Mesendoderm (in vitro differentiated cells): ENCODE results near the gene CMIP.

Experiments
- DNase-seq: peaks from one replicate; pipeline ENCODE4 v3.0.0; 2013
- H2AK5ac ChIP-seq: 2 replicates; pipeline ENCODE4 v1.6.1; 2013; ENCODE audit warnings: low read length, inconsistent platforms
- H2BK120ac ChIP-seq: 2 replicates; pipeline ENCODE4 v1.6.1; 2013; ENCODE audit warnings: low read depth, mild to moderate bottlenecking, low read length, moderate library complexity, mixed read lengths
- H2BK15ac ChIP-seq: replicated peaks from 2 replicates; pipeline ENCODE4 v1.6.1; 2013; ENCODE audit warnings: low read depth, mild to moderate bottlenecking, moderate library complexity
- H2BK5ac ChIP-seq: 2 replicates; pipeline ENCODE4 v1.6.1; 2013; ENCODE audit warnings: low read length, inconsistent platforms
- H3K18ac ChIP-seq: 2 replicates; pipeline ENCODE4 v1.6.1; 2013; ENCODE audit warnings: mild to moderate bottlenecking, low read length, mixed read lengths
- H3K23ac ChIP-seq: one replicate; pipeline ENCODE4 v1.6.1; 2013; ENCODE audit warnings: low read length
- H3K27ac ChIP-seq: 2 replicates; pipeline ENCODE4 v1.5.1; 2013; ENCODE audit warnings: low read depth, mild to moderate bottlenecking, inconsistent platforms, low read length, moderate library complexity
- H3K27me3 ChIP-seq: 2 replicates; pipeline ENCODE4 v1.6.1; 2013; ENCODE audit warnings: low read length, control low read depth, mild to moderate bottlenecking, inconsistent platforms; ENCODE audit not compliant: insufficient read depth, poor library complexity
- H3K36me3 ChIP-seq: 2 replicates; pipeline ENCODE4 v1.6.1; 2013; ENCODE audit warnings: low read length, inconsistent platforms; ENCODE audit not compliant: control insufficient read depth, insufficient read depth
- H3K4ac ChIP-seq: one replicate; pipeline ENCODE4 v1.6.1; 2013; ENCODE audit warnings: low read depth, mild to moderate bottlenecking, low read length, moderate library complexity
- H3K4me1 ChIP-seq: 2 replicates; pipeline ENCODE4 v1.6.1; 2013; ENCODE audit warnings: low read depth, low read length, inconsistent platforms; ENCODE audit not compliant: control insufficient read depth
- H3K4me2 ChIP-seq: 2 replicates; pipeline ENCODE4 v1.6.1; 2013; ENCODE audit warnings: low read length
- H3K4me3 ChIP-seq: 2 replicates; pipeline ENCODE4 v1.5.1; 2013; ENCODE audit warnings: mild to moderate bottlenecking, low read length
- H3K56ac ChIP-seq: one replicate; pipeline ENCODE4 v1.6.1; 2013; ENCODE audit warnings: low read length
- H3K79me1 ChIP-seq: 2 replicates; pipeline ENCODE4 v1.6.1; 2013; ENCODE audit warnings: low read length, inconsistent platforms
- H3K79me2 ChIP-seq: 2 replicates; pipeline ENCODE4 v1.6.1; 2013; ENCODE audit warnings: mild to moderate bottlenecking, low read length; ENCODE audit not compliant: control insufficient read depth, insufficient read depth
- H3K9ac ChIP-seq: 2 replicates; pipeline ENCODE4 v1.6.1; 2013; ENCODE audit warnings: low read length, inconsistent platforms
- H4K5ac ChIP-seq: one replicate; pipeline ENCODE4 v1.6.1; 2013; ENCODE audit warnings: low read length
- H4K8ac ChIP-seq: one replicate; pipeline ENCODE4 v1.6.1; 2013; ENCODE audit warnings: low read depth, mild to moderate bottlenecking, control low read depth, low read length, moderate library complexity
- WGBS: extraction: QIAGEN DNeasy Blood & Tissue Kit; methylation state at CpG from one replicate; pipeline ENCODE4 v1.1.7; 2013; ENCODE audit warnings: low lambda C conversion rate, missing lambda C conversion rate; ENCODE audit not compliant: insufficient coverage; ENCODE audit errors: extremely low coverage; 5-methylcytosine and 5-hydroxymethylcytosine counted together

The CMIP gene

DNA sequence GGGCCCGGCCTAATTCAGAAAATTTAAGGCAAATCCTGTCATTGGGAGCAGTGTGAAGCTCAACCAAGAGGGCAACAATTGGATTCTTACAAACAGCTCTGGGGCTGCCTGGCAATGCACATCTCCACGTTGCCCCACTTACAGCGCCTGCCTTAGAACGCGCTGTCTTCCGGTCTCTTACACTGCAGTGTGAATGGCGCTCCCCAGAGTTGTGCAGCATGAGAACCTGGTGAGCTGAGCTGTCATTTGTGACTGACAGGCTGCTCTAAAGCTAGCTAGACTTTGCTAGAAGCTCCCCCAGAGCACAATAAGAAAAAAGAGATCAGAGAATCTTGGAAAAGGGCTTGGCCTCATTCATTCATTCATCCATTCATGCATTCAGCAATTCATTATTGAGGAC is 270.0 kb downstream of the CMIP start:
- Histone ChIP-seq H4K8ac (no peak overlapping the region), H3K27me3 (no peaks in the 10 kb centered on the region), H3K4ac (no peak overlapping the region), H4K5ac (no peak overlapping the region), H2BK5ac (no peak overlapping the region), H2BK120ac (no peak overlapping the region), H3K79me1 (no peaks in the 10 kb centered on the region), H3K18ac (no peak overlapping the region), H3K23ac (no peak overlapping the region), H3K4me3 (no peak overlapping the region), H3K27ac (no peak overlapping the region), H3K79me2 (no peaks in the 10 kb centered on the region), H3K4me2 (no peak overlapping the region), H3K56ac (no peak overlapping the region), H2AK5ac (no peak overlapping the region), H3K9ac (no peak overlapping the region), H3K4me1 (peaks cover 8% of the 10 kb centered on the region), H2BK15ac (no peak overlapping the region), H3K36me3 (no peaks in the 10 kb centered on the region)
- no peak for DNase-seq
- WGBS = no CpG with 5 or more reads among the region's 7 CpGs

DNA sequence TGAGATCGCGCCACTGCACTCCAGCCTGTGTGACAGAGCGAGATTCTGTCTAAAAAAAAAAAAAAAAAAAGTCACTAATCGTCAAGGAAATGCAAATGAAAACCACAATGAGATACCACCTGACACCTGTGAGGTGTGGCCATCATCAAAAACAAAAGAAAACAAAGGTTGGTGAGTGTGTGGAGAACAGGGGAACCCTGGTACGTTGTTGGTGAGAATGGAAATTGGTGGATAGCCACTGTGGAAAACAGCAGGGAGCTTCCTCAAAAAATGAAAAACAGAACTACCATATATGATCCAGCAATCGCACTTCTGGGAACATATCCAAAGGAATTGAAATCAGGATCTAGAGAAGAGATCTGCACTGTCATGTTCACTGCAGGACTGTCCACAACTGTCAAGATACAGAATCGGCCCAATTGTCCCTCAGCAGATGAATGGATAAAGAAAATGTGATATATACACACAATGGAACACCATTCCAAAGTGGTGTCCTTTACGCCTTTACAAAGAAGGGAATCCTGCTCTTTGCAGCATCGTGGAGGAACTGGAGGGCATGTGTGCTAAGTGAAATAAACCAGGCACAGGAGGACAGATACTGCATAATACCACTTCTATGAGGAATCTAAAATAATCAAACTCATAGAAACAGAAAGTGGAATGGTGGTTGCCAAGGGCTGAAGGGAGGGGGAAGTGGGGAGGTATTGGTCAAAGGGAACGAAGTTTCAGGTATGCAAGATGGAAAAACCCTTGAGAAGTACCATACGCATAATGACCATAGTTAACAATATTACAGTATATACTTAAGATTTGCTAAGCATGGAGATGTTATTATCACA is 271.0 kb downstream of the CMIP start:
- no peak overlapping the region for H3K23ac ChIP-seq
- H2BK5ac ChIP-seq = no peak overlapping the region
- H3K56ac ChIP-seq = no peak overlapping the region
- no peaks in the 10 kb centered on the region for H3K36me3 ChIP-seq
- H3K79me1 ChIP-seq = no peaks in the 10 kb centered on the region
- no peak overlapping the region for H4K5ac ChIP-seq
- H3K27me3 ChIP-seq = no peaks in the 10 kb centered on the region
- H3K27ac ChIP-seq = no peak overlapping the region
- peaks cover 8% of the 10 kb centered on the region for H3K4me1 ChIP-seq
- H2BK15ac ChIP-seq = no peak overlapping the region
- no CpG with 5 or more reads among the region's 11 CpGs for WGBS
- H2BK120ac ChIP-seq = no peak overlapping the region
- H2AK5ac ChIP-seq = no peak overlapping the region
- no peak overlapping the region for H3K9ac ChIP-seq
- H3K4ac ChIP-seq = no peak overlapping the region
- no peak overlapping the region for H3K4me2 ChIP-seq
- DNase-seq = no peak
- H3K18ac ChIP-seq = no peak overlapping the region
- H3K4me3 ChIP-seq = no peak overlapping the region
- no peaks in the 10 kb centered on the region for H3K79me2 ChIP-seq
- H4K8ac ChIP-seq = no peak overlapping the region

GRCh38 chr16:81716478-81717225 is 272.0 kb downstream of the CMIP start:
- Histone ChIP-seq H4K8ac (no peak overlapping the region), H3K36me3 (no peaks in the 10 kb centered on the region), H3K4ac (no peak overlapping the region), H2BK15ac (no peak overlapping the region), H3K79me2 (no peaks in the 10 kb centered on the region), H3K18ac (no peak overlapping the region), H3K79me1 (no peaks in the 10 kb centered on the region), H3K4me3 (no peak overlapping the region), H3K56ac (no peak overlapping the region), H3K9ac (no peak overlapping the region), H4K5ac (no peak overlapping the region), H3K27ac (no peak overlapping the region), H2BK120ac (no peak overlapping the region), H3K23ac (no peak overlapping the region), H3K4me1 (peaks cover 7% of the 10 kb centered on the region), H2AK5ac (no peak overlapping the region), H3K4me2 (no peak overlapping the region), H2BK5ac (no peak overlapping the region), H3K27me3 (no peaks in the 10 kb centered on the region)
- WGBS = no CpG with 5 or more reads among the region's 10 CpGs
- no peak for DNase-seq

- DNase-seq = no peak
- no peak overlapping the region for H3K18ac ChIP-seq
- H3K56ac ChIP-seq = peak overlapping the region; percentile 42
- H3K36me3 ChIP-seq = no peaks in the 10 kb centered on the region
- no peak overlapping the region for H3K4me3 ChIP-seq
- no peak overlapping the region for H4K5ac ChIP-seq
- peaks cover 3% of the 10 kb centered on the region for H3K4me1 ChIP-seq
- no peak overlapping the region for H2BK15ac ChIP-seq
- H2AK5ac ChIP-seq = no peak overlapping the region
- no peak overlapping the region for H2BK120ac ChIP-seq
- no peak overlapping the region for H2BK5ac ChIP-seq
- no peaks in the 10 kb centered on the region for H3K79me1 ChIP-seq
- no CpG with 5 or more reads among the region's 8 CpGs for WGBS
- no peak overlapping the region for H3K9ac ChIP-seq
- no peak overlapping the region for H4K8ac ChIP-seq
- no peaks in the 10 kb centered on the region for H3K79me2 ChIP-seq
- no peaks in the 10 kb centered on the region for H3K27me3 ChIP-seq
- no peak overlapping the region for H3K4ac ChIP-seq
- no peak overlapping the region for H3K27ac ChIP-seq
- no peak overlapping the region for H3K4me2 ChIP-seq
- no peak overlapping the region for H3K23ac ChIP-seq
Measured at GRCh38 chr16:81717662-81718189, 273.1 kb downstream of the CMIP start.

GRCh38 chr16:81718637-81719036 is 274.0 kb downstream of the CMIP start:
- Histone ChIP-seq H3K4me1 (peaks cover 3% of the 10 kb centered on the region), H3K79me1 (no peaks in the 10 kb centered on the region)

More at GRCh38 chr16:81718637-81719036, 274.0 kb downstream of the CMIP start:
- Histone ChIP-seq H3K9ac (no peak overlapping the region), H3K36me3 (no peaks in the 10 kb centered on the region), H3K27me3 (no peaks in the 10 kb centered on the region), H3K56ac (no peak overlapping the region), H2BK5ac (no peak overlapping the region), H3K18ac (no peak overlapping the region), H3K4ac (no peak overlapping the region), H3K79me2 (no peaks in the 10 kb centered on the region), H2BK120ac (no peak overlapping the region), H2AK5ac (no peak overlapping the region), H3K4me2 (no peak overlapping the region), H3K4me3 (no peak overlapping the region), H4K5ac (no peak overlapping the region), H4K8ac (no peak overlapping the region), H3K23ac (no peak overlapping the region), H3K27ac (no peak overlapping the region), H2BK15ac (no peak overlapping the region)
- DNase-seq = no peak
- no CpG with 5 or more reads among the region's 5 CpGs for whole genome bisulfite sequencing
